K562 (cell line): ENCODE results near the gene ZNF622. TPM values are rescaled to one million over a fixed set of nuclear protein-coding genes. Genes with fewer than 3 reads are reported as not detected.

Experiments
- ATAC-seq: fragments of 200-7000 bp; cut with Tn5 transposase; 3 replicates; pipeline ENCODE4 v1.9.1; 2020; ENCODE audit warnings: moderate library complexity
- BruUV-seq: library from RNA; stranded (reverse); fragments of 400-500 nt; replicated peaks from 2 replicates; lab custom pipeline; 2021; lab: Mats Ljungman, UMichigan
- CTCF ChIA-PET: fragments of 300-600 bp; formaldehyde crosslinking; extraction: SDS; loops from one replicate; lab custom pipeline; 2021; ENCODE audit warnings: low intra/inter-chr PET ratio; lab: Yijun Ruan, JAX
- POLR2A ChIA-PET: fragments of 300-600, 350-650 bp; sonication (Branson Sonifier 250); formaldehyde crosslinking; extraction: SDS; loops from one replicate; lab custom pipeline; 2021; ENCODE audit warnings: antibody characterized with exemption, inconsistent platforms; lab: Yijun Ruan, JAX
- DNase-seq, 4 experiments: peaks; one replicate each; pipeline versions ENCODE4 v3.0.0 to v3.0.0-alpha.2; 2011 to 2018; ENCODE audit warnings: low spot score in 3 of 4, mixed read lengths in 3 of 4; ENCODE audit errors: extremely low read depth in 1 of 4
- FAIRE-seq: peaks from 2 replicates; lab custom pipeline; 2011; peaks lifted over from hg19 to GRCh38; lab: Jason Lieb, UNC
- H2AFZ ChIP-seq: 2 replicates; pipeline ENCODE4 v1.6.0; 2011; ENCODE audit warnings: low read depth, low read length, control low read depth, inconsistent platforms
- H3K27ac ChIP-seq: fragments of 200-600 bp; 3 replicates; pipeline ENCODE4 v1.8.0; 2011; ENCODE audit warnings: low read depth, mild to moderate bottlenecking, control low read depth, inconsistent platforms, low read length, moderate library complexity, mixed read lengths; ENCODE audit errors: extremely low read depth
- H3K27me3 ChIP-seq, 2 experiments: fragments of 300-600 bp in 1 of 2; 2 replicates in 1 of 2; 3 replicates in 1 of 2; pipeline versions ENCODE4 v1.6.0 to v1.8.0; 2011; ENCODE audit warnings: inconsistent platforms in 2 of 2, low read length in 2 of 2, mild to moderate bottlenecking in 1 of 2, mixed read lengths in 1 of 2, moderate library complexity in 1 of 2; ENCODE audit not compliant: control insufficient read depth in 2 of 2, insufficient read depth in 2 of 2
- H3K36me3 ChIP-seq: fragments of 300-600 bp; 3 replicates; pipeline ENCODE4 v1.8.0; 2011; ENCODE audit warnings: mild to moderate bottlenecking, low read length, inconsistent platforms; ENCODE audit not compliant: control insufficient read depth, insufficient read depth
- H3K4me1 ChIP-seq, 2 experiments: fragments of 200-600 bp in 1 of 2; replicated peaks in 1 of 2; 2 replicates in 1 of 2; 3 replicates in 1 of 2; pipeline versions ENCODE4 v1.5.1 to v1.8.0; 2011; ENCODE audit warnings: inconsistent platforms in 2 of 2, low read length in 2 of 2, mild to moderate bottlenecking in 1 of 2, mixed read lengths in 1 of 2, moderate library complexity in 1 of 2; ENCODE audit not compliant: control insufficient read depth in 2 of 2, insufficient read depth in 2 of 2
- H3K4me2 ChIP-seq: 2 replicates; pipeline ENCODE4 v1.6.1; 2011; ENCODE audit warnings: low read length, control low read depth, inconsistent platforms, mixed read lengths; ENCODE audit not compliant: insufficient read depth
- H3K4me3 ChIP-seq: fragments of 200-600 bp; sonication (generic), shearing (Covaris generic); 2 replicates; pipeline ENCODE4 v1.5.1; 2016; ENCODE audit warnings: control low read depth, inconsistent platforms
- H3K79me2 ChIP-seq: fragments of 200-600 bp; 3 replicates; pipeline ENCODE4 v1.8.0; 2011; ENCODE audit warnings: low read length, inconsistent platforms; ENCODE audit not compliant: control insufficient read depth, insufficient read depth
- H3K9ac ChIP-seq, 2 experiments: 2 replicates each; pipeline versions ENCODE4 v1.6.0 to v1.6.1; 2011; ENCODE audit warnings: low read depth in 2 of 2, low read length in 2 of 2, control low read depth in 1 of 2, inconsistent platforms in 1 of 2, mild to moderate bottlenecking in 1 of 2, mixed read lengths in 1 of 2; ENCODE audit not compliant: insufficient read depth in 1 of 2
- H3K9me1 ChIP-seq: one replicate; pipeline ENCODE4 v1.6.0; 2011; ENCODE audit warnings: inconsistent platforms, mild to moderate bottlenecking, low read length, moderate library complexity; ENCODE audit not compliant: control insufficient read depth, insufficient read depth
- H3K9me3 ChIP-seq: replicated peaks from 2 replicates; pipeline ENCODE4 v1.5.1; 2011; ENCODE audit warnings: low read depth, low read length, inconsistent platforms; ENCODE audit not compliant: control insufficient read depth, insufficient read depth
- H4K20me1 ChIP-seq: replicated peaks from 2 replicates; pipeline ENCODE4 v1.6.1; 2011; ENCODE audit warnings: low read length, inconsistent platforms, mixed read lengths; ENCODE audit not compliant: control insufficient read depth, insufficient read depth
- BRD9 ChIP-seq: fragments of 450-650 bp; IDR thresholded peaks from 2 replicates; pipeline ENCODE4 v1.6.1; 2018; ENCODE audit warnings: low read depth; ENCODE audit not compliant: partially characterized antibody
- GABPB2 ChIP-seq: fragments of 250-450 bp; sonication (Bioruptor Pico); conservative IDR thresholded peaks from 2 replicates; pipeline ENCODE4 v1.5.1; 2021; ENCODE audit warnings: mild to moderate bottlenecking
- GTF2F1 ChIP-seq: IDR thresholded peaks from 2 replicates; pipeline ENCODE4 v1.6.1; 2011; ENCODE audit warnings: low read depth, low read length, improper control_type of control experiment
- JUN ChIP-seq, 2 experiments: sonication (generic) in 1 of 2; formaldehyde crosslinking in 1 of 2; IDR thresholded peaks; 2 replicates each; pipeline versions ENCODE4 v1.6.1 to v1.8.0; 2012 to 2022; ENCODE audit warnings: borderline replicate concordance in 2 of 2, mild to moderate bottlenecking in 2 of 2, improper control_type of control experiment in 1 of 2, low read depth in 1 of 2, low read length in 1 of 2, missing genetic modification reagents in 1 of 2
- MCM3 ChIP-seq: fragments of 450-650 bp; IDR thresholded peaks from 2 replicates; pipeline ENCODE4 v1.6.1; 2016
- NCOA2 ChIP-seq, 2 experiments: fragments of 450-650 bp; IDR thresholded peaks; 2 replicates each; pipeline ENCODE4 v1.6.1; 2018; ENCODE audit warnings: mild to moderate bottlenecking in 2 of 2, moderate library complexity in 1 of 2; ENCODE audit not compliant: partially characterized antibody in 2 of 2
- NFIC ChIP-seq: fragments of 450-650 bp; IDR thresholded peaks from 2 replicates; pipeline ENCODE4 v1.6.1; 2017; ENCODE audit warnings: mild to moderate bottlenecking, inconsistent platforms
- PHF21A ChIP-seq: fragments of 450-650 bp; IDR thresholded peaks from 2 replicates; pipeline ENCODE4 v1.6.1; 2017; ENCODE audit warnings: low read depth, borderline replicate concordance
- POLR2B ChIP-seq: fragments of 450-650 bp; IDR thresholded peaks from 2 replicates; pipeline ENCODE4 v1.6.1; 2018; ENCODE audit warnings: low read depth; ENCODE audit not compliant: partially characterized antibody
- SNIP1 ChIP-seq: fragments of 450-650 bp; IDR thresholded peaks from 2 replicates; pipeline ENCODE4 v1.7.1; 2017; ENCODE audit warnings: low read depth, mild to moderate bottlenecking
- TEAD4 ChIP-seq, 2 experiments: sonication (generic) in 1 of 2; formaldehyde crosslinking in 1 of 2; IDR thresholded peaks; 2 replicates each; pipeline versions ENCODE4 v1.6.1 to v1.8.0; 2012 to 2022; ENCODE audit warnings: borderline replicate concordance in 1 of 2, inconsistent platforms in 1 of 2, low read length in 1 of 2, mild to moderate bottlenecking in 1 of 2, missing genetic modification reagents in 1 of 2
- ZEB2 ChIP-seq: fragments of 450-650 bp; IDR thresholded peaks from 2 replicates; pipeline ENCODE4 v1.6.1; 2016
- ZNF41 ChIP-seq: fragments of 250-450 bp; sonication (Bioruptor Pico); conservative IDR thresholded peaks from 2 replicates; pipeline ENCODE4 v1.4.0; 2020; ENCODE audit warnings: mild to moderate bottlenecking
- ZNF589 ChIP-seq: fragments of 200-800 bp; sonication (Bioruptor generic); IDR thresholded peaks from 2 replicates; pipeline ENCODE4 v1.6.1; 2016; ENCODE audit warnings: low read depth, missing genetic modification characterization, missing compliant biosample characterization
- WGBS: fragments of 100-300 bp; shearing (Covaris generic); methylation state at CpG from one replicate; pipeline ENCODE4 v1.1.6; 2016; ENCODE audit warnings: low coverage, mixed read lengths; ENCODE audit not compliant: insufficient coverage; ENCODE audit errors: missing lambda C conversion rate; 5-methylcytosine and 5-hydroxymethylcytosine counted together
- in situ Hi-C: fragments of 300-500 bp; cut with MboI; formaldehyde crosslinking; loops from 4 replicates; pipeline ENCODE4 v1.15.0; 2018; ENCODE audit warnings: inconsistent platforms, mixed read lengths
- intact Hi-C: fragments of 100-400 bp; cut with micrococcal nuclease; formaldehyde crosslinking; loops from 2 replicates; pipeline ENCODE4 v1.14.2; 2022
- polyA plus RNA-seq, 8 experiments: library from polyadenylated mRNA; depleted of rRNA in 4 of 8; stranded (reverse) in 5 of 8; unstranded in 3 of 8; fragments of >200 nt; fragmentation: Nextera tagmentation in 2 of 8; fragmentation: Illumina TruSeq in 1 of 8; extraction: Ambion mirVana in 2 of 8; extraction: Trizol in 1 of 8; gene quantifications; 2 replicates each; pipeline versions ENCODE4 v1.2.1 to v1.2.3, GENCODE V29; 2011 to 2014; ENCODE audit warnings: inconsistent platforms in 1 of 8, missing spikeins in 1 of 8
- total RNA-seq, 7 experiments: library from RNA; depleted of rRNA in 6 of 7; stranded (reverse); fragments of >200 nt in 6 of 7; fragmentation: Illumina TruSeq in 2 of 7; extraction: Trizol in 2 of 7; gene quantifications; 2 replicates each; pipeline versions ENCODE4 v1.2.1 to v1.2.3, GENCODE V29; 2011 to 2021; ENCODE audit warnings: low replicate concordance in 1 of 7
- TF ChIP-seq, protein P1 (sequence below), 2 experiments: IDR thresholded peaks; 2 replicates each; pipeline ENCODE4 v1.6.1; 2012; ENCODE audit warnings: improper control_type of control experiment in 2 of 2, low read depth in 2 of 2, low read length in 2 of 2, borderline replicate concordance in 1 of 2
- TF ChIP-seq, protein P2 (sequence below): fragments of 250-450 bp; sonication (Bioruptor Pico); IDR thresholded peaks from 2 replicates; pipeline ENCODE4 v1.8.0; 2021; ENCODE audit warnings: borderline replicate concordance, mild to moderate bottlenecking, moderate library complexity; ENCODE audit not compliant: poor library complexity, severe bottlenecking
- TF ChIP-seq, protein P3 (sequence below): sonication (generic); formaldehyde crosslinking; IDR thresholded peaks from 2 replicates; pipeline ENCODE4 v1.4.0; 2020; ENCODE audit warnings: mild to moderate bottlenecking, missing genetic modification reagents

The ZNF622 gene
- total and polyA plus RNA-seq, 9 of the 15 experiments (the other 6 are each of a cell fraction or from before 2014, with no cell fraction given): 9.6 to 51.5 (median 32.3) TPM

DNA sequence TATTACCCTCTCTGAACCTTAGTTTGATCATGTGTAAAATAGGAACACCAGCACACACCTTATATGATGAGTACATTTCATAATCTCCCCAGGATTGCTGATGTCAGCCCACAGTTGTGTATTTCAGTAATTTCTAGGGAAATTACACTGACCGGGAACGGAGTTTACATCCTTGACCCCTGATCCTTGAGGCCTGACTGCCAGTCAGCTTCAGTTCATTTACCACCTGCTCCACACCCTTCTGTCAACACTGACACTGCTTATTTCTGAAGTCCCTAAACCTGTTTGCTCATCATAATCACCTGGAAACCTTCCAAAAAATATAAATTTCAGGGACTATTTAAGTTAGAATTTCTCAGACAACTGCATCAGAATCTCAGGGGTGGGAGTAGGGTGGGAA lies 55.3 kb downstream of the ZNF622 start (continued):
- TF ChIP-seq, protein P1, sequence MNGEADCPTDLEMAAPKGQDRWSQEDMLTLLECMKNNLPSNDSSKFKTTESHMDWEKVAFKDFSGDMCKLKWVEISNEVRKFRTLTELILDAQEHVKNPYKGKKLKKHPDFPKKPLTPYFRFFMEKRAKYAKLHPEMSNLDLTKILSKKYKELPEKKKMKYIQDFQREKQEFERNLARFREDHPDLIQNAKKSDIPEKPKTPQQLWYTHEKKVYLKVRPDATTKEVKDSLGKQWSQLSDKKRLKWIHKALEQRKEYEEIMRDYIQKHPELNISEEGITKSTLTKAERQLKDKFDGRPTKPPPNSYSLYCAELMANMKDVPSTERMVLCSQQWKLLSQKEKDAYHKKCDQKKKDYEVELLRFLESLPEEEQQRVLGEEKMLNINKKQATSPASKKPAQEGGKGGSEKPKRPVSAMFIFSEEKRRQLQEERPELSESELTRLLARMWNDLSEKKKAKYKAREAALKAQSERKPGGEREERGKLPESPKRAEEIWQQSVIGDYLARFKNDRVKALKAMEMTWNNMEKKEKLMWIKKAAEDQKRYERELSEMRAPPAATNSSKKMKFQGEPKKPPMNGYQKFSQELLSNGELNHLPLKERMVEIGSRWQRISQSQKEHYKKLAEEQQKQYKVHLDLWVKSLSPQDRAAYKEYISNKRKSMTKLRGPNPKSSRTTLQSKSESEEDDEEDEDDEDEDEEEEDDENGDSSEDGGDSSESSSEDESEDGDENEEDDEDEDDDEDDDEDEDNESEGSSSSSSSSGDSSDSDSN (IDR thresholded peaks at IDR 0.05; ENCODE audit: borderline replicate concordance in 1 of 2, low read depth in 2 of 2, low read length in 2 of 2): no peak

DNA sequence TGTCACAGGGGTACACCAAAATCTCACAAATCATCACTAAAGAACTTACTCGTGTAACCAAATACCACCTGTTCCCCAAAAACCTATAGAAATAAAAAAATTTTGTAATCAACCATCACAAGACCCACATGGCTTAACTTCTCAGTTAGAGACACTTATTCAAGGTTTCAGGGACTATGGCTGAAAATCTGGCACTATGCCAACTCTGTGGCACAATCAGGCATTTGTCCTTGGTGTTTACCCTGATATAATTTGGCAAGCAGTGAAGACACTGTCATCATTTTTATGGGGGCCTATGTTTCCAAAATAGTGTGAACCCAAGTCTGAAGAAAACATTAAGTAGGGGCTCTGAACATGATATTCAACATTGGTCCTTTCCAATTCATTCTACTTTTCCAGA lies 59.0 kb downstream of the ZNF622 start:
- Histone ChIP-seq H3K27me3 (peaks cover 3 to 5% of the 10 kb centered on the region in 2 experiments; a peak in 1 of 5 replicates), H3K9me1 (no peaks in the 10 kb centered on the region), H3K27ac (no peak overlapping the region), H4K20me1 (no peaks in the 10 kb centered on the region), H3K9me3 (no peaks in the 10 kb centered on the region), H3K9ac (no peak overlapping the region), H2AFZ (no peak overlapping the region), H3K4me1 (no peaks in the 10 kb centered on the region), H3K36me3 (no peaks in the 10 kb centered on the region), H3K4me2 (no peak overlapping the region), H3K4me3 (no peak overlapping the region), H3K79me2 (no peaks in the 10 kb centered on the region)
- POLR2A ChIA-PET: interaction anchor here (0.7 kb wide), 1 partner anchor 30 kb away, joined by 3 read pairs; no protein-coding TSS in a partner anchor
- intact Hi-C loops (no loop called here), in situ Hi-C loops (no loop called here)
- WGBS: 0% methylated on average over 1 of the region's 1 CpG
- ATAC-seq (no peak), DNase-seq (no peak), FAIRE-seq (no peak)
- CTCF ChIA-PET: no interaction called here
- BruUV-seq: no TSS peak
- TF ChIP-seq GABPB2 (CRISPR knock-in tag) (no peak), MCM3 (no peak), ZEB2 (no peak), POLR2B (no peak), TEAD4 (IDR thresholded peaks at IDR 0.05; ENCODE audit: low read length) (no peak), TEAD4 (CRISPR knock-in tag; IDR thresholded peaks at IDR 0.05; ENCODE audit: borderline replicate concordance) (no peak), NFIC (peak; percentile 100), GTF2F1 (no peak), PHF21A (no peak), NCOA2 (IDR thresholded peaks at IDR 0.05; ENCODE audit: partially characterized antibody in 2 of 2) (peak in 1 of 2 experiments; percentile 36), BRD9 (no peak), SNIP1 (no peak), ZNF41 (CRISPR knock-in tag) (no peak), JUN (IDR thresholded peaks at IDR 0.05; ENCODE audit: borderline replicate concordance, low read depth, low read length) (no peak), JUN (CRISPR knock-in tag; IDR thresholded peaks at IDR 0.05; ENCODE audit: borderline replicate concordance) (no peak), ZNF589 (CRISPR knock-in tag) (no peak)
- TF ChIP-seq, protein P2, sequence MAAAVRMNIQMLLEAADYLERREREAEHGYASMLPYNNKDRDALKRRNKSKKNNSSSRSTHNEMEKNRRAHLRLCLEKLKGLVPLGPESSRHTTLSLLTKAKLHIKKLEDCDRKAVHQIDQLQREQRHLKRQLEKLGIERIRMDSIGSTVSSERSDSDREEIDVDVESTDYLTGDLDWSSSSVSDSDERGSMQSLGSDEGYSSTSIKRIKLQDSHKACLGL: no peak
- TF ChIP-seq, protein P3, sequence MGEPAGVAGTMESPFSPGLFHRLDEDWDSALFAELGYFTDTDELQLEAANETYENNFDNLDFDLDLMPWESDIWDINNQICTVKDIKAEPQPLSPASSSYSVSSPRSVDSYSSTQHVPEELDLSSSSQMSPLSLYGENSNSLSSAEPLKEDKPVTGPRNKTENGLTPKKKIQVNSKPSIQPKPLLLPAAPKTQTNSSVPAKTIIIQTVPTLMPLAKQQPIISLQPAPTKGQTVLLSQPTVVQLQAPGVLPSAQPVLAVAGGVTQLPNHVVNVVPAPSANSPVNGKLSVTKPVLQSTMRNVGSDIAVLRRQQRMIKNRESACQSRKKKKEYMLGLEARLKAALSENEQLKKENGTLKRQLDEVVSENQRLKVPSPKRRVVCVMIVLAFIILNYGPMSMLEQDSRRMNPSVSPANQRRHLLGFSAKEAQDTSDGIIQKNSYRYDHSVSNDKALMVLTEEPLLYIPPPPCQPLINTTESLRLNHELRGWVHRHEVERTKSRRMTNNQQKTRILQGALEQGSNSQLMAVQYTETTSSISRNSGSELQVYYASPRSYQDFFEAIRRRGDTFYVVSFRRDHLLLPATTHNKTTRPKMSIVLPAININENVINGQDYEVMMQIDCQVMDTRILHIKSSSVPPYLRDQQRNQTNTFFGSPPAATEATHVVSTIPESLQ: no peak
